Measurements from ENCODE around the gene MINK1.
A peak's percentile ranks its signal among the peaks of the same experiment; 100 is the strongest.

MINK1 gene

DNA sequence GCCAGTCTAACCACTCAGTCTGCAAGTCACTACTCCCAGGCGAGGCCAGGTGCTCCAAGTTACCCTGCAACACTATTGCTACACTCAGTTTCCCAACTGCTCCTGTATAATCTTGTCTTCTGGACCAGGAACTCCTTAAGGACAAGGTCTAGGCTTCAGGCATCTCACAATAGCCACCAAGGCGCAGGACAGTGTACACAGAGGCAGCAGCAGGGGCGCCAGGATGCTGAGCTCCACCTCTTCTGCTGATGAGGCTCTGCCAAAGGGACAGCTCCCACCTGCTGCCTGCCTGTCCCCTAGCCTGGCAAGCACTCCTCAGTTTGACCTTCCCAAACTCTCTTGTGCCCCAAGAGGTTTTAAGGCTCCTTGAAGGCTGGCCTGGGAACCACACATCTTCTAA lies 103.3 kb downstream of the MINK1 start:
- TF ChIP-seq, protein P1, sequence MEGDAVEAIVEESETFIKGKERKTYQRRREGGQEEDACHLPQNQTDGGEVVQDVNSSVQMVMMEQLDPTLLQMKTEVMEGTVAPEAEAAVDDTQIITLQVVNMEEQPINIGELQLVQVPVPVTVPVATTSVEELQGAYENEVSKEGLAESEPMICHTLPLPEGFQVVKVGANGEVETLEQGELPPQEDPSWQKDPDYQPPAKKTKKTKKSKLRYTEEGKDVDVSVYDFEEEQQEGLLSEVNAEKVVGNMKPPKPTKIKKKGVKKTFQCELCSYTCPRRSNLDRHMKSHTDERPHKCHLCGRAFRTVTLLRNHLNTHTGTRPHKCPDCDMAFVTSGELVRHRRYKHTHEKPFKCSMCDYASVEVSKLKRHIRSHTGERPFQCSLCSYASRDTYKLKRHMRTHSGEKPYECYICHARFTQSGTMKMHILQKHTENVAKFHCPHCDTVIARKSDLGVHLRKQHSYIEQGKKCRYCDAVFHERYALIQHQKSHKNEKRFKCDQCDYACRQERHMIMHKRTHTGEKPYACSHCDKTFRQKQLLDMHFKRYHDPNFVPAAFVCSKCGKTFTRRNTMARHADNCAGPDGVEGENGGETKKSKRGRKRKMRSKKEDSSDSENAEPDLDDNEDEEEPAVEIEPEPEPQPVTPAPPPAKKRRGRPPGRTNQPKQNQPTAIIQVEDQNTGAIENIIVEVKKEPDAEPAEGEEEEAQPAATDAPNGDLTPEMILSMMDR (IDR thresholded peaks at IDR 0.05; ENCODE audit: low read depth, low read length), result no peak
- in situ Hi-C loops (cut with HindIII; ENCODE audit: low sequenced_read_pairs), result no loop called here
- no peak for DNase-seq (ENCODE audit: low read depth, low spot score)
- no peak overlapping the region for H3K4me3 ChIP-seq (ENCODE audit: low read depth, low read length)

DNA sequence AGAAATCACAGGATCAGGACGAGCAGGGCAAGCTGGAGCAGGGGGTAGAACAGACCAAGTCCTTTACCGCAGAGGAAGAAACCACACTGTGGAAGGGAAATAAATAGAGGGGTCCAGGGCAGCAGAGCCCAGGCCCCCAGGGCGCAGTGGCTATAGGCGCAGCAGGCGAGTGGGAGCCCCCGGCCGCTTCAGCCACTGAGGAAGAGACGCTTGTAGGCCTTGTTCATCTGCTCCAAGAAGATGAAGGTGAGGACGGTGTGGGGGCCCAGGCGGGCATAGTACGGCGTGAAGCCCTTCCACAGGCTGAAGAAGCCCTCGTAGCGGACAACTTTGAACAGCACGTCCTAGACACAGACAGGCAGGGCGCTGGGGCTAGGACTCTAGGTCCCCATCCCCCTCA lies 104.4 kb downstream of the MINK1 start:
- TF ChIP-seq, protein P1 (IDR thresholded peaks at IDR 0.05; ENCODE audit: low read depth, low read length), result no peak
- no peak for DNase-seq (ENCODE audit: low read depth, low spot score)
- in situ Hi-C loops (cut with HindIII; ENCODE audit: low sequenced_read_pairs), result no loop called here
- H3K4me3 ChIP-seq (ENCODE audit: low read depth, low read length), result no peak overlapping the region

DNA sequence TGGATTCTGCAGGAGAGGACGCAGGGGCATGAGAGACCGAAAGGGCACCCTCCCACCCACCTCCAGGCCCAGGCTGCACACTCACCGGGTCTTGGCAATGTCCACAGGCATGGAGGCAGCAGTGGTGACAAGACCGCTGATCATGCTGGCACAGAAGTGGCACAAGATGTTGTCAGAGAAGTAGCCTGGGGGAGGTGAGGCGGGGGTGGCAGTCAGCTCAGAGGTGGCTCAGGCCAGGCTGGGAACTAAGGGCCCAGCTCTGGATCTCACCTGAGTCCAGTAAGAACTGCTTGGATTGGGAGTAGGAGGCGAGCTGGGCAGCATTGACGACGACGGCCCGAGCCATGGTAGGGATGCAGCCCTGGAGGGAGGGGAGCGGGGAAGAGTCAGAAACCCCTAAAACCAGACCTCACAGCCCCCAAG lies 104.9 kb downstream of the MINK1 start:
- TF ChIP-seq, protein P1 (IDR thresholded peaks at IDR 0.05; ENCODE audit: low read depth, low read length), result no peak
- DNase-seq (ENCODE audit: low read depth, low spot score), result no peak
- in situ Hi-C loops (cut with HindIII; ENCODE audit: low sequenced_read_pairs), result no loop called here
- no peak overlapping the region for H3K4me3 ChIP-seq (ENCODE audit: low read depth, low read length)

DNA sequence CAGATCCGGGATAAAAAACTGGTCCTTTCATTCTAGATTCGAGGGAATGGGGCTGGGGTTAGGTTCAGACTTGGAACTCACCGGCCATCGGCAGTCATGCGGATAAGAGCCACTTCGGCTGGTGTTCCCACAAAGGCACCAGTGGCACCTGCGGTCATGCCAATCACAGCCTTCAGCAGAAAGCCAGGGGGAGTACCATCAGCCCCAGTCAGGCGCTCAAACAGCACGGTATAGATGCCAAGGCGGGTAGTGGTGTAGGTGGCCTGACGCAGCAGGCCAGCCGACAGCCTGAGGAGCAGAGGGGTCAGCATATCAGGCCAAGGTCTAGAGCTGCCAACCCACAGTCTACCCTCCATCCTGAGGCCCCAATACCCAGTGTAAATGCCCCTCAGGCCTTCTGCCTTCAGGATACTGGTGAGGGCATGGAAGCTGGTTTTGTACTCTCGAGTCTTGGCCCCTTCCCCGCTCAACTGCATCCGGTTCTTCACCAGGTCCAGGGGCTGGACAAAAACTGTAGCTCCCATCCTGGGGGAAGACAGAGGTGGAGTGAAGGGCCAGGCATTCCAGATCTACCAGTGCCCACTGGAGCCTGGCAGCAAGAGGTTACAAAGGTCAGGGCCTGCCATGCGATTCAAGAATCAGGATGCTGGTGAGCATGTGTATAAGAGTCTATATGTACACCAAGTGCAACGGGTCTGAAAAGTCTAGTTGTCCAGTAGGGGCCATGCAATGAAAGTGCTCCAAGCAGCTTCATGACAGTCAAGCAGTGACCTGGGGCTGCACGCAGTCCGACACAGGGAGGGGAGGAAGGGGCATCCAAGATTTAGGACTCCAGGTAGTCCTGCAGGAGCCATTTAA lies 105.8 kb downstream of the MINK1 start:
- DNase-seq (ENCODE audit: low read depth, low spot score), result no peak
- TF ChIP-seq, protein P1 (IDR thresholded peaks at IDR 0.05; ENCODE audit: low read depth, low read length), result no peak
- in situ Hi-C loops (cut with HindIII; ENCODE audit: low sequenced_read_pairs), result no loop called here
- H3K4me3 ChIP-seq (ENCODE audit: low read depth, low read length), result peak overlapping the region; percentile 97

DNA sequence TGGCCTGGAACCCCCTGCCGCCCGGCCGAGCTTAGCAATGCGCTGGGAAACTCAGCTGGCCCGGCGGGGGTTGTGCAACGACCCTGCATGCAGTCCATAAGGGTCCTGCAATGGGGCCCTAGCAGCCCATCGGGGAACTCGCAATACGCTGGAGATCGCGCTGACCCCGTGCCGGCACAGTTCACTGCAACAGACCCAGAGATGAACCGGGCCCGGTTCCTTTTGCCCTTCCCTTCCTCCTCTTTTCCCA lies 106.3 kb downstream of the MINK1 start:
- in situ Hi-C loops (cut with HindIII; ENCODE audit: low sequenced_read_pairs), result no loop called here

DNA sequence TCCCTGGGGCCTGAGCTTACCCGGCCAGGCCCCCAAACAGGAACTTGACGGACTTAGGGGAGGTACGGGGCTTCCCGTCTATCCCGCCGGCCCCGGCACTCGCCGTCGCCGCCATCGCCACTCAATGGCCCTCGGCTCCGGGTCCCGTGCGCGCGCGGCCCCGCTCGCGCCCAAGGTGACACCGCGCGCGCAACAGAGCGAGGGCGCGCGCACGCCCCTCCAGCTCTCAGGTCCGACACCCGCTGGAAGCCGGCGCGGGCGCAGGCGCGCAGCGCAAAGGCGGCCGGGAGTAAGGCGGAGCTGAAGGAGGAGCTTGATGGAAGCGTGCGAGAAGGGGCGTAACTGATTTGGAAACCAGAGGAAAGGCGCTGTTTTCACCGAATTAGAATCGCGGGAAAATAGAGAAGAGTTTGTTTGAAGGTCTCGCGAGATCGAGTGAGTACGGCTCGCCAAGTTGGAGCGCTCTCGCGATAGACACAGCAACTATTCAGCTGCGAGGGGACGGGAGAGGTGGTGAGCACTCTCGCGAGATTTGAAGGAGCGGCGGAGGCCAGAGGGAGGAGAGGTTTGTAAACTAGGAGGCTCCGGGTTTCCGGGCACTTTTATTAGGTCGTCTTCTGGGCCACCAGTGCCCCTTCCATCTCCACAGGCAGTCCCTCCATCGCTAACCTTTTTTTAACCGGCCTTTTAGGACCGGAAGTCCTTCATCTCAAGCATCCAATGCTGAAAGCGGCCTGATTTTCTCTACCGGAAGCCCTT lies 106.8 kb downstream of the MINK1 start, which contains the start of the genes RNF167 and SLC25A11:
RNF167 (plus strand) TSS at position 473 of the 759 bp plus-strand sequence. CDS start 642 bp downstream, outside the sequence.
SLC25A11 (minus strand) TSS at position 251 of the 759 bp plus-strand sequence; CDS start at position 115, 136 bp downstream.
- peak; percentile 100 for DNase-seq (ENCODE audit: low read depth, low spot score)
- TF ChIP-seq, protein P1 (IDR thresholded peaks at IDR 0.05; ENCODE audit: low read depth, low read length), result no peak
- in situ Hi-C loops (cut with HindIII; ENCODE audit: low sequenced_read_pairs), result no loop called here
- peak within 1 kb of the TSS; percentile 97 for H3K4me3 ChIP-seq (ENCODE audit: low read depth, low read length)

More for the DNA sequence above, 106.3 kb downstream of the MINK1 start:
- DNase-seq (ENCODE audit: low read depth, low spot score), result no peak
- H3K4me3 ChIP-seq (ENCODE audit: low read depth, low read length), result peak overlapping the region; percentile 97
- TF ChIP-seq, protein P1 (IDR thresholded peaks at IDR 0.05; ENCODE audit: low read depth, low read length), result no peak

Measured in astrocyte of the spinal cord (primary cell).